Transverse colon (tissue), 4 donors: ENCODE results near the gene ZNF519. TPM values are rescaled to one million over a fixed set of nuclear protein-coding genes. Genes with fewer than 3 reads are reported as not detected.

Experiments used
- DNase-seq: peaks from one replicate; pipeline ENCODE4 v3.0.0-alpha.2; 2019
- H3K27ac ChIP-seq, 4 donors: fragments of 200-600 bp; sonication (generic); 2 replicates each; pipeline ENCODE4 v1.5.1; 2016 to 2018; ENCODE audit warnings: inconsistent platforms in 4 of 4
- H3K27me3 ChIP-seq: fragments of 200-600 bp; sonication (generic); 2 replicates; pipeline ENCODE4 v1.5.1; 2017; ENCODE audit warnings: inconsistent platforms
- H3K36me3 ChIP-seq, 4 donors: fragments of 200-600 bp; sonication (generic); 2 replicates each; pipeline ENCODE4 v1.5.1; 2017 to 2019; ENCODE audit warnings: inconsistent platforms in 4 of 4
- H3K4me1 ChIP-seq, 4 donors: fragments of 200-600 bp; sonication (generic); 2 replicates each; pipeline ENCODE4 v1.5.1; 2017 to 2020; ENCODE audit warnings: inconsistent platforms in 4 of 4
- H3K4me3 ChIP-seq, 4 donors: fragments of 200-600 bp; sonication (generic); 1 replicate in 1 of 4; 2 replicates in 3 of 4; pipeline versions ENCODE4 v1.5.1 to v1.6.1; 2017 to 2019; ENCODE audit warnings: inconsistent platforms in 4 of 4
- H3K9me3 ChIP-seq, 2 donors: fragments of 200-600 bp; sonication (generic); 2 replicates each; pipeline ENCODE4 v1.5.1; 2017 to 2019; ENCODE audit warnings: inconsistent platforms in 2 of 2
- EP300 ChIP-seq: sonication (generic); formaldehyde crosslinking; IDR thresholded peaks from one replicate; pipeline ENCODE4 v1.6.1; 2017; ENCODE audit warnings: antibody characterized with exemption, low read depth
- POLR2A ChIP-seq: fragments of 450-650 bp; IDR thresholded peaks from one replicate; pipeline ENCODE4 v1.6.1; 2016; ENCODE audit warnings: antibody characterized with exemption, mild to moderate bottlenecking, moderate library complexity
- POLR2AphosphoS5 ChIP-seq, 3 donors: sonication (generic); formaldehyde crosslinking; IDR thresholded peaks; one replicate each; pipeline ENCODE4 v1.6.1; 2016; ENCODE audit warnings: antibody characterized with exemption in 3 of 3
- WGBS, 2 donors: methylation state at CpG; one replicate each; pipeline ENCODE4 v1.1.5; 2018; ENCODE audit warnings: low coverage in 1 of 2; 5-methylcytosine and 5-hydroxymethylcytosine counted together
- in situ Hi-C, 4 donors: fragments of 200-750 bp; cut with MboI; loops; one replicate each; pipeline versions ENCODE4 v1.15.0 to v1.15.1; 2017; ENCODE audit warnings: low sequenced_read_pairs in 3 of 4, low pct_ligation_motif_present in 1 of 4, low pct_unique_long_range_greater_than_20kb in 1 of 4
- intact Hi-C: fragments of 100-400 bp; cut with DNase I; formaldehyde crosslinking; loops from one replicate; pipeline ENCODE4 v1.15.1; 2023; ENCODE audit warnings: low total_unique reads
- total RNA-seq, 4 donors: library from RNA; depleted of rRNA; stranded (reverse); fragments of >200 nt; gene quantifications; one replicate each; pipeline ENCODE4 v1.1.0, GENCODE V29; 2016
- TF ChIP-seq, protein P1 (sequence below), 5 experiments: fragments of 200-600 bp in 3 of 5; fragments of 450-650 bp in 2 of 5; sonication (generic) in 3 of 5; IDR thresholded peaks; 1 replicate in 2 of 5; 2 replicates in 3 of 5; pipeline ENCODE4 v1.5.1; 2016 to 2017; ENCODE audit warnings: antibody characterized with exemption in 5 of 5, inconsistent platforms in 3 of 5, mild to moderate bottlenecking in 2 of 5, moderate library complexity in 1 of 5

The ZNF519 gene
- total RNA-seq, 4 donors from 2014 or later, result 1.2 to 15.3 (median 4.5) TPM

DNA sequence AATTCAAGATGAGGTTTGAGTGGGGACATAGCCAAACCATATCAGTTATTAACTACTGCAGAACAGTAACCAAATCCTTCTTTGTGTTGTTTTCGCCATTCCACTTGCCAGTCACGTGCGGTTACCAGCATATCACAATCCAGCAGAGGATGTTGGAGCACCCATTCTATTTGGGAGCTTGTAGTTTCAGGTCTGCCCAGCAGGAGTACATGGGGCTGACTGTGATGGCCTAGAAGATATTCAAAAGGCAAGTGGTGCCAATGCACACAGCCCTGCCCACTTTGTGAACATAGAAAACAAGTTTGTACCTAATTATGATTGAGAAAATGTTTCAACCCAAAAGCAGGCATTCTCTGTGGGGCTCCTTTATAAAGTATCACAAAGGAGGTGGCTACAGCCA is 57.0 kb downstream of the ZNF519 start:
- no peaks in the 10 kb centered on the region for H3K4me1 ChIP-seq
- intact Hi-C loops (no loop called here), in situ Hi-C loops (loop anchor here in 1 of 4 donors (25.0 kb wide), 1 partner anchor 238 kb away; no protein-coding TSS in a partner anchor)
- TF ChIP-seq POLR2A, result no peak
- TF ChIP-seq, protein P1, sequence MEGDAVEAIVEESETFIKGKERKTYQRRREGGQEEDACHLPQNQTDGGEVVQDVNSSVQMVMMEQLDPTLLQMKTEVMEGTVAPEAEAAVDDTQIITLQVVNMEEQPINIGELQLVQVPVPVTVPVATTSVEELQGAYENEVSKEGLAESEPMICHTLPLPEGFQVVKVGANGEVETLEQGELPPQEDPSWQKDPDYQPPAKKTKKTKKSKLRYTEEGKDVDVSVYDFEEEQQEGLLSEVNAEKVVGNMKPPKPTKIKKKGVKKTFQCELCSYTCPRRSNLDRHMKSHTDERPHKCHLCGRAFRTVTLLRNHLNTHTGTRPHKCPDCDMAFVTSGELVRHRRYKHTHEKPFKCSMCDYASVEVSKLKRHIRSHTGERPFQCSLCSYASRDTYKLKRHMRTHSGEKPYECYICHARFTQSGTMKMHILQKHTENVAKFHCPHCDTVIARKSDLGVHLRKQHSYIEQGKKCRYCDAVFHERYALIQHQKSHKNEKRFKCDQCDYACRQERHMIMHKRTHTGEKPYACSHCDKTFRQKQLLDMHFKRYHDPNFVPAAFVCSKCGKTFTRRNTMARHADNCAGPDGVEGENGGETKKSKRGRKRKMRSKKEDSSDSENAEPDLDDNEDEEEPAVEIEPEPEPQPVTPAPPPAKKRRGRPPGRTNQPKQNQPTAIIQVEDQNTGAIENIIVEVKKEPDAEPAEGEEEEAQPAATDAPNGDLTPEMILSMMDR (IDR thresholded peaks at IDR 0.05), result no peak
- TF ChIP-seq POLR2AphosphoS5 (IDR thresholded peaks at IDR 0.05), result no peak
- TF ChIP-seq EP300, result no peak
- no peak for DNase-seq
- no peak overlapping the region for H3K4me3 ChIP-seq
- no peaks in the 10 kb centered on the region for H3K27me3 ChIP-seq
- WGBS, 2 donors, result 87 to 97% methylated on average over 3 of the region's 3 CpGs
- H3K36me3 ChIP-seq, result no peaks in the 10 kb centered on the region
- no peak overlapping the region for H3K27ac ChIP-seq
- no peaks in the 10 kb centered on the region for H3K9me3 ChIP-seq

DNA sequence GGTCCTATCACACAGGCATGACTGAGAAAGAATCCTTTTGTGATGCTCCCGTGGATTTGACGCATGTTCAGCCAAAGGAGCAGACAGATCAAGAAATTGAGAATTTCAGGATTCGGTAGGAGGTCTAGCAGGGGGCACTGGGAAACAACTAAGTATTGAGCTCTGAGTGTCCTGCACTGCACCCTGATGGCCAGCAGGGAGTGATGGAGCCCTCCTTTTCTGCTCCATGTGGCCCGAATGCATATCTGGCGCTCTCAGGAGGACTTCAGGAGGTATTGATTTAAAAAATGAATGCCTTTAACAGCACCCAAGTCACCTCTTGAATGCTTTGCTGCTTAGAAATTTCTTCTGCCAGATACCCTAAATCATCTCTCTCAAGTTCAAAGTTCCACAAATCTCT is 58.0 kb downstream of the ZNF519 start:
- no peaks in the 10 kb centered on the region for H3K9me3 ChIP-seq
- no peaks in the 10 kb centered on the region for H3K36me3 ChIP-seq
- no peaks in the 10 kb centered on the region for H3K27me3 ChIP-seq
- H3K27ac ChIP-seq, result no peak overlapping the region
- intact Hi-C loops, result no loop called here
- no peak overlapping the region for H3K4me3 ChIP-seq
- WGBS, 2 donors, result 93 to 100% methylated on average over 3 to 5 of the region's 5 CpGs
- TF ChIP-seq, protein P1 (IDR thresholded peaks at IDR 0.05), result peak in 3 of 5 experiments; percentile 9 to 15 (median 12)
- no peak for TF ChIP-seq EP300
- no peak for DNase-seq
- H3K4me1 ChIP-seq, result no peaks in the 10 kb centered on the region
- in situ Hi-C loops, result no loop called here

DNA sequence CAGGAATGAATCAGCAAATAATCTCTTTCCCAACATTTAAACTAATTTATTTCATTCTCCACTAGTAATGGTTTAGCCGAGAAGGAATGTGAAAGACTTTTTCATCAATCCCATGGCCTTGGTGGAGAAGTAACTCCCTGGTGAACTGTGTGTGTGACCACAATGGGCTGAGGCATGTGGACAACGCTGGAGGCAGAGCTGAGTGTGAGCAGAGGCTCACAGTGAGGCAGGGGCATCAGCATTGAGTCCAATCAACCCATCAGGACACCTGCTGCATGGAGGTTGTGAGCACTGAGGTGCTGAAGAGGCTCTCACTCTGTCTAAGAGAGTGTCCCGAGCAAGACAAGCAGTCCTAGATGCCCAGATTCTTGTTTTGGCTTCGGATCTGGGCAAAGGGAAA is 78.6 kb downstream of the ZNF519 start:
- H3K9me3 ChIP-seq, result no peaks in the 10 kb centered on the region
- TF ChIP-seq POLR2AphosphoS5 (IDR thresholded peaks at IDR 0.05) (no peak), EP300 (no peak), POLR2A (no peak)
- TF ChIP-seq, protein P1 (IDR thresholded peaks at IDR 0.05), result no peak
- DNase-seq, result no peak
- 81 to 92% methylated on average over 2 to 4 of the region's 4 CpGs for WGBS, 2 donors
- in situ Hi-C loops, result no loop called here
- no peaks in the 10 kb centered on the region for H3K36me3 ChIP-seq
- no peaks in the 10 kb centered on the region for H3K27me3 ChIP-seq
- no peaks in the 10 kb centered on the region for H3K4me1 ChIP-seq
- intact Hi-C loops, result no loop called here
- H3K27ac ChIP-seq, result no peak overlapping the region
- H3K4me3 ChIP-seq, result no peak overlapping the region

Other genes with a start within 250 kb of the ZNF519 start
- not detected for gene MC2R, start 216.9 kb downstream of the ZNF519 start, total RNA-seq